ENCODE measurements around the gene LDHD. TPM values are rescaled to one million over a fixed set of nuclear protein-coding genes. Genes with fewer than 3 reads are reported as not detected.

LDHD gene
- total and polyA plus RNA-seq, 2 of the 13 experiments (the other 11 are each of a cell fraction or from before 2014, with no cell fraction given) = 9.1 to 9.8 TPM

- Histone ChIP-seq H3K27me3 (ENCODE audit: control insufficient read depth in 1 of 2, insufficient read depth in 2 of 2, low read length in 2 of 2) (no peaks in the 10 kb centered on the region), H3K4me3 (replicated peaks in 1 of 3; ENCODE audit: insufficient read depth in 1 of 3, low read depth in 2 of 3, low read length in 3 of 3) (peak overlapping the region in 2 of 3 experiments; percentile 41 to 50; a peak in 3 of 6 replicates), H3K79me2 (ENCODE audit: insufficient read depth, low read length) (peaks cover 92% of the 10 kb centered on the region), H3K4me2 (ENCODE audit: low read depth, low read length) (peak overlapping the region; percentile 69), H3K9me3 (ENCODE audit: low read length) (no peaks in the 10 kb centered on the region), H3K4me1 (ENCODE audit: insufficient read depth, low read length) (peaks cover 75% of the 10 kb centered on the region), H3K27ac (ENCODE audit: extremely low read length, insufficient read depth, low read length) (peak overlapping the region; percentile 79), H4K20me1 (ENCODE audit: insufficient read depth, low read length) (peaks cover 45% of the 10 kb centered on the region), H3K9ac (ENCODE audit: insufficient read depth, low read depth, low read length) (peak overlapping the region; percentile 45), H3K36me3 (replicated peaks in 1 of 2; ENCODE audit: control insufficient read depth in 1 of 2, insufficient read depth in 2 of 2, low read length in 2 of 2) (0 out of 5 replicates have a peak, but pooled peaks cover 0 to 1% of the 10 kb centered on the region in 2 experiments), H2AFZ (ENCODE audit: low read length) (no peak overlapping the region)
- BruUV-seq (replicated peaks) = TSS peak; percentile 78
- 12% methylated on average over 10 of the region's 11 CpGs for WGBS (ENCODE audit: low lambda C conversion rate)
- peak; percentile 92 for ATAC-seq
- CTCF ChIA-PET (ENCODE audit: low intra/inter-chr PET ratio, low total read pairs) = no interaction called here
- peak; percentile 98 for DNase-seq (ENCODE audit: low spot score)
- POLR2A ChIA-PET = interaction anchor here (0.7 to 2.1 kb wide), 7 partner anchors 17 to 240 kb away, joined by 3 to 7 read pairs (median 4); partner anchors contain the start of genes LDHD and WDR59
- in situ Hi-C loops (cut with HindIII; ENCODE audit: extremely low pct_ligation_motif_present, low pct_unique_long_range_greater_than_20kb) = no loop called here
- intact Hi-C loops (cut with micrococcal nuclease; ENCODE audit: unreplicated experiment) = loop anchor here (1.0 to 2.0 kb wide), 3 partner anchors 41 to 79 kb away; no protein-coding TSS in a partner anchor
- peak; percentile 80 for FAIRE-seq
- TF ChIP-seq TFE3 (CRISPR knock-in tag; IDR thresholded peaks at IDR 0.05) (0 out of 2 replicates have a peak, but pooled peaks have one; percentile 51), SIX1 (CRISPR knock-in tag; IDR thresholded peaks at IDR 0.05; ENCODE audit: borderline replicate concordance) (peak; percentile 63; the same call in 1 of the 2 replicates), PHF20 (CRISPR knock-in tag; IDR thresholded peaks at IDR 0.05) (0 out of 2 replicates have a peak, but pooled peaks have one; percentile 14), CREB1 (IDR thresholded peaks at IDR 0.05) (peak; percentile 75), CREB1 (CRISPR knock-in tag; IDR thresholded peaks at IDR 0.05) (peak; percentile 72), JUN (CRISPR knock-in tag; IDR thresholded peaks at IDR 0.05) (0 out of 2 replicates have a peak, but pooled peaks have one; percentile 50), ZNF746 (CRISPR knock-in tag; IDR thresholded peaks at IDR 0.05) (0 out of 2 replicates have a peak, but pooled peaks have one; percentile 41), TFDP1 (CRISPR knock-in tag; IDR thresholded peaks at IDR 0.05; ENCODE audit: borderline replicate concordance) (no peak; the same call in 1 of the 2 replicates), TEAD3 (CRISPR knock-in tag; optimal IDR thresholded peaks at IDR 0.05; ENCODE audit: borderline replicate concordance) (peak; percentile 92), ARID3A (IDR thresholded peaks at IDR 0.05; ENCODE audit: low read depth, low read length) (peak; percentile 75), ZNF558 (CRISPR knock-in tag; IDR thresholded peaks at IDR 0.05; ENCODE audit: borderline replicate concordance) (no peak), RCOR2 (CRISPR knock-in tag; IDR thresholded peaks at IDR 0.05) (peak; percentile 97), UBTF (CRISPR knock-in tag; IDR thresholded peaks at IDR 0.05) (peak; percentile 55; the same call in 1 of the 2 replicates), GTF2F1 (IDR thresholded peaks at IDR 0.05; ENCODE audit: low read length) (no peak), ARNT (IDR thresholded peaks at IDR 0.05) (no peak), THYN1 (CRISPR knock-in tag; IDR thresholded peaks at IDR 0.05; ENCODE audit: borderline replicate concordance, low read depth) (no peak)
- TF ChIP-seq, protein P1, sequence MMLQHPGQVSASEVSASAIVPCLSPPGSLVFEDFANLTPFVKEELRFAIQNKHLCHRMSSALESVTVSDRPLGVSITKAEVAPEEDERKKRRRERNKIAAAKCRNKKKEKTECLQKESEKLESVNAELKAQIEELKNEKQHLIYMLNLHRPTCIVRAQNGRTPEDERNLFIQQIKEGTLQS (CRISPR knock-in tag; IDR thresholded peaks at IDR 0.05) = peak; percentile 90
Observed at GRCh38 chr16:75070012-75070841, 46.4 kb downstream of the LDHD start.
